Neural cell (in vitro differentiated cells): ENCODE measurements around the gene FLT1.

Experiments used
- REST ChIP-seq: IDR thresholded peaks from 2 replicates; pipeline ENCODE4 v1.6.1; 2012; ENCODE audit warnings: borderline replicate concordance
- TF ChIP-seq, protein P1 (sequence below): fragments of 450-650 bp; IDR thresholded peaks from 2 replicates; pipeline ENCODE4 v1.5.1; 2014; ENCODE audit warnings: antibody characterized with exemption, mild to moderate bottlenecking, moderate library complexity; ENCODE audit not compliant: poor library complexity, severe bottlenecking

- TF ChIP-seq, protein P1, sequence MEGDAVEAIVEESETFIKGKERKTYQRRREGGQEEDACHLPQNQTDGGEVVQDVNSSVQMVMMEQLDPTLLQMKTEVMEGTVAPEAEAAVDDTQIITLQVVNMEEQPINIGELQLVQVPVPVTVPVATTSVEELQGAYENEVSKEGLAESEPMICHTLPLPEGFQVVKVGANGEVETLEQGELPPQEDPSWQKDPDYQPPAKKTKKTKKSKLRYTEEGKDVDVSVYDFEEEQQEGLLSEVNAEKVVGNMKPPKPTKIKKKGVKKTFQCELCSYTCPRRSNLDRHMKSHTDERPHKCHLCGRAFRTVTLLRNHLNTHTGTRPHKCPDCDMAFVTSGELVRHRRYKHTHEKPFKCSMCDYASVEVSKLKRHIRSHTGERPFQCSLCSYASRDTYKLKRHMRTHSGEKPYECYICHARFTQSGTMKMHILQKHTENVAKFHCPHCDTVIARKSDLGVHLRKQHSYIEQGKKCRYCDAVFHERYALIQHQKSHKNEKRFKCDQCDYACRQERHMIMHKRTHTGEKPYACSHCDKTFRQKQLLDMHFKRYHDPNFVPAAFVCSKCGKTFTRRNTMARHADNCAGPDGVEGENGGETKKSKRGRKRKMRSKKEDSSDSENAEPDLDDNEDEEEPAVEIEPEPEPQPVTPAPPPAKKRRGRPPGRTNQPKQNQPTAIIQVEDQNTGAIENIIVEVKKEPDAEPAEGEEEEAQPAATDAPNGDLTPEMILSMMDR, result no peak
- no peak for TF ChIP-seq REST
Observed at GRCh38 chr13:28440774-28441504, 54.0 kb downstream of the FLT1 start.
